Measurements from ENCODE around the gene CCL1. TPM values are rescaled to one million over a fixed set of nuclear protein-coding genes. Genes with fewer than 3 reads are reported as not detected.

The CCL1 gene
- total RNA-seq, 1 donor from 2014 or later: not detected

DNA sequence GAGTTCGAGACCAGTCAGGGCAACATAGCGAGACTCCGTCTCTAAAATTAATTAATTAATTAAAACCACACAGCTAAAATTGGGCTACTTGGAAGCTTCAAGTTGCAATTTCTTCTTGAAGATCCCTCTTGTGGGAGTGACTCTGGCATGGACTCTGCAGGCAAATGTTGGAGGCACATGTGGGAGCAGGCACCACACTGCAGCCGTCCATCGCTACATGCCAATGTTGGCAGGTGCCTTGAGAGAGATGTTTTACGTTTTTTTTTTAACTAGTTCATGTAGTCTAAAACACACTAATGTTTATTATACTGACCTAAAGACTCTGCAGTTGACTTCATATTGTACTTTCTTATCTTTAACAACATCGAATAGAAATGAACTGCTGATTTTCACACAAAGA, 51.7 kb downstream of the CCL1 start:
- no peaks in the 10 kb centered on the region for H3K9me3 ChIP-seq
- H3K27ac ChIP-seq: no peak overlapping the region
- no peak for TF ChIP-seq POLR2AphosphoS5 (IDR thresholded peaks at IDR 0.05; ENCODE audit: insufficient read depth in 1 of 2, low read depth in 1 of 2)
- no peak for TF ChIP-seq POLR2A (IDR thresholded peaks at IDR 0.05)
- TF ChIP-seq, protein P1, sequence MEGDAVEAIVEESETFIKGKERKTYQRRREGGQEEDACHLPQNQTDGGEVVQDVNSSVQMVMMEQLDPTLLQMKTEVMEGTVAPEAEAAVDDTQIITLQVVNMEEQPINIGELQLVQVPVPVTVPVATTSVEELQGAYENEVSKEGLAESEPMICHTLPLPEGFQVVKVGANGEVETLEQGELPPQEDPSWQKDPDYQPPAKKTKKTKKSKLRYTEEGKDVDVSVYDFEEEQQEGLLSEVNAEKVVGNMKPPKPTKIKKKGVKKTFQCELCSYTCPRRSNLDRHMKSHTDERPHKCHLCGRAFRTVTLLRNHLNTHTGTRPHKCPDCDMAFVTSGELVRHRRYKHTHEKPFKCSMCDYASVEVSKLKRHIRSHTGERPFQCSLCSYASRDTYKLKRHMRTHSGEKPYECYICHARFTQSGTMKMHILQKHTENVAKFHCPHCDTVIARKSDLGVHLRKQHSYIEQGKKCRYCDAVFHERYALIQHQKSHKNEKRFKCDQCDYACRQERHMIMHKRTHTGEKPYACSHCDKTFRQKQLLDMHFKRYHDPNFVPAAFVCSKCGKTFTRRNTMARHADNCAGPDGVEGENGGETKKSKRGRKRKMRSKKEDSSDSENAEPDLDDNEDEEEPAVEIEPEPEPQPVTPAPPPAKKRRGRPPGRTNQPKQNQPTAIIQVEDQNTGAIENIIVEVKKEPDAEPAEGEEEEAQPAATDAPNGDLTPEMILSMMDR (IDR thresholded peaks at IDR 0.05): no peak
- intact Hi-C loops (cut with DNase I): no loop called here
- no peaks in the 10 kb centered on the region for H3K27me3 ChIP-seq
- no peaks in the 10 kb centered on the region for H3K36me3 ChIP-seq
- no peak overlapping the region for H3K4me3 ChIP-seq
- peaks cover 60% of the 10 kb centered on the region for H3K4me1 ChIP-seq
- DNase-seq (ENCODE audit: extremely low spot score in 2 of 2): peak; percentile 72

Other genes with a start within 250 kb of the CCL1 start
- 15.2 TPM for gene CCL2, start 107.9 kb downstream of the CCL1 start, total RNA-seq
- not detected for gene CCL7, start 93.0 kb downstream of the CCL1 start, total RNA-seq
- 1.2 TPM for gene CCL11, start 77.5 kb downstream of the CCL1 start, total RNA-seq
- gene CCL8, start 43.8 kb downstream of the CCL1 start, total RNA-seq: 1.5 TPM
- 2.2 TPM for gene CCL13, start 6.8 kb downstream of the CCL1 start, total RNA-seq
- not detected for gene TMEM132E, start 216.3 kb upstream of the CCL1 start, total RNA-seq